HG02759 (cell line): ENCODE data around the gene PAQR7.

ENCODE experiments used
- ATAC-seq: cut with Tn5 transposase; IDR thresholded peaks from one replicate; pipeline ENCODE4 v1.9.1; 2021; ENCODE audit warnings: mild to moderate bottlenecking, moderate library complexity; ENCODE audit not compliant: unreplicated experiment

The PAQR7 gene

DNA sequence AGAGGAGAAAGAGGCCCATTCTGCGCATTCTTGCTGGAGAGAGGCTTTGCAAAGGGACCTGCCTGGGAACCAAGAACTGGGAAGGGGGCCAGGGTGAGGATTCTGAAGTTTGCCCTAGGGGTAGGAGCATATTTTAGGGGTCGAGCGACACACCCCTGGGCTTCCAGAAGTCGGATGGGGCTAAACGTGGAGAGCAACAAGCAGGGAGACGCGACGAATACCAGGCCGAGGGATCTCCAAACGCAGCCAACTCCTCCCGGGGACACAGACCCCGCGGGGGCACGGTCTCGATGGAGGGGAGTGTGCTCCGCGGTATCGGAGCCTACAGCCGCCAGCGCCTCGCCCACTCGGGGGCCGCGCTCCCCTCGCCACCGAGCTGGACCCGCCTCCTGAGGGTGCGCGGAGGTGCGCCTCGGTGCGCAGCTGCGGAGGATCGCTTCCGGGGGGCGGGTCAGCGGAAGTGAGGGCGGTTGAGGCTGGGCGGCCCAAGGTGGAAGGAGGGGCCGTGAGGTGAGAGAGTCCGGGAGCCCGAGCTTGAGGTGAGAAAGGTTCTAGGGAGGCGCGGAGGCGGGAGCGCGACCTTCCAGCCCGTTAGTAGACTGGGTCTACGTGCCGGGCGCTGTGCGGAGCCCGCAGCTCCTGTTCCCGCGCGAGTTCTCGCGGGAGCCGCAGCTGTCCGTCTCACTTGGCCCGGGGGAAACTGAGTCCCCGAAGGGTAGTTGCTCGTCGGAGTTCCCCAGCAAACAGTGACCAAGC lies 55.8 kb downstream of the PAQR7 start, which contains the start of gene MTFR1L:
Gene MTFR1L (plus strand): TSS at position 464 of the 756 bp plus-strand sequence. CDS start 3,151 bp downstream, outside the sequence.
- peak; percentile 85 for ATAC-seq

DNA sequence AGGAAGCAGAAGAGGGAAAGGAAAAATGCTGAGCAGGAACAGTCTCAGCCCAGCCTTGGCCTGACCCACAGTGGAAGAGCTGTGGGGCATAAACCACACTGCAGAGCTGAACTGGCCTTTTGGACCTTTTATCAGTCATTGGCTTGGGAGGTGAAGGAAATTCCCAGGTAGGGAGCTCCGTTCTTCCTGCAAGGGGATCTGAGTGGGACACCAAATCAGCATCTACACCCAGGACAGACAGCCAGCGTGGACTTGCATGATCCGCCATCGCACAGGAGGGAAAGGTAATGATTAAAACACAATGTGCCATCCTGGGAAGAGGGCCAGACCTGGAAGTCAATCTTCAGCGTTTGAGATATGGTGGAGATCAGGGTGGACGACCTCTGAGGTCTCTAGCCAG lies 56.9 kb downstream of the PAQR7 start:
- no peak for ATAC-seq

DNA sequence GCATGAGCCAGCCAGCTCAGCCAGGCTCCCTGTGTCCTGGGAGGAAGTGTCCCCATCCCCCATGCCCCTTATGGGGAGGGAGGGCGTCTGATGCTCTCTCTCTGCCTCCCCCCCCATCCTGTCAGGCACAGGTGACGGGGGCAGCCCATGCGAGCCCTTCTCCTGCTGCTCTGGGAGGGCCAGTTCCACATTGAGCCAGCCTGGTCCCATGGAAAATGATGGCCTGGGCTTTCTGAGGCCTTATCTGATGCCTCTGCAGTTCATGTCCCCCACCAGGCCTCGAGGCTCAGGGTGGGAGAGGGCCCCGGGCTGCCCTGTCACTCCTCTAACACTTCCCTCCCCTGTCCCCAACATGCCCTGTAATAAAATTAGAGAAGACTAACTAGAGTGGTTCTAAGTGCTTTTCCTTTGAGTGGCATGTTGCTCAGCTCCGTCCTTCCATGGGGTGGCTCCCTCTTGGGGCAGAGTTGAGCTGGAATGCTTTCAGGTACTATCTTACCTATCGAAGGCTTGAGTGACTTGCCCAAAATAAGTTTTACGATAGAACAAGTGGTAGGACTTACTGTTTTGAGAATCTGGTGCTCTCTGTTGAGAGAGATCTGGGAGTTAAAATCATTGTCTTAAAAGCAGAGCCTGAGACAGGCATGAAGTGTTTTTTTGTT lies 57.5 kb downstream of the PAQR7 start:
- ATAC-seq = no peak

DNA sequence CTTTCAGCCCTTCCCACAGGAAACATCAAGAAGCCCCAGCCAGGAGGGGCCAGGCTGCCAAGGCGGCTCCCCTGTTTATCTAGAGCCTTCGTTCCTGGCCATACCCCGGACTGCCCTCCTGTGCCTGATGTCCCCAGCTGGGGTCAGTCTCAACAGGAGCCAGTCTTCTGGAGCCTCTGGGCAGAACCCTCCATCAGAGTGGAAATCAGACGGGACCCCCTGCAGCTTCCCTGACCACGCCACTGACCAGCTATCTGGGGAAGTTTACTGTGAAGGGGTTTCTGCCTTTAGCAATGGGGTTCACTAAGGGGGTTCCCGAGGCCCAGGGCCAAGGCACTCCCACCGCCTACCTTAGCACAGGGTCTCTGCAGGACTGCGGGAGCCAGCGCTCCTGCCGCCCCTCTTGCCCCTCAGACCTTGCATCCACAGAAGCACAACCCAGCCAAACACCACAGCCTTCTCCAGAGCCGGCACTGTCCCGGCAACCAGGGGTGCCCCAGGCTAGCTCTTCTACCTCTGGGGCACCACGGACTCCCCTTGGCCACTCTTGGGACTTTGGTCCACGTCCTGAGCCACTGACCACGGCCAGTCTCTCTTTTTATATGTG lies 59.3 kb downstream of the PAQR7 start:
- no peak for ATAC-seq

DNA sequence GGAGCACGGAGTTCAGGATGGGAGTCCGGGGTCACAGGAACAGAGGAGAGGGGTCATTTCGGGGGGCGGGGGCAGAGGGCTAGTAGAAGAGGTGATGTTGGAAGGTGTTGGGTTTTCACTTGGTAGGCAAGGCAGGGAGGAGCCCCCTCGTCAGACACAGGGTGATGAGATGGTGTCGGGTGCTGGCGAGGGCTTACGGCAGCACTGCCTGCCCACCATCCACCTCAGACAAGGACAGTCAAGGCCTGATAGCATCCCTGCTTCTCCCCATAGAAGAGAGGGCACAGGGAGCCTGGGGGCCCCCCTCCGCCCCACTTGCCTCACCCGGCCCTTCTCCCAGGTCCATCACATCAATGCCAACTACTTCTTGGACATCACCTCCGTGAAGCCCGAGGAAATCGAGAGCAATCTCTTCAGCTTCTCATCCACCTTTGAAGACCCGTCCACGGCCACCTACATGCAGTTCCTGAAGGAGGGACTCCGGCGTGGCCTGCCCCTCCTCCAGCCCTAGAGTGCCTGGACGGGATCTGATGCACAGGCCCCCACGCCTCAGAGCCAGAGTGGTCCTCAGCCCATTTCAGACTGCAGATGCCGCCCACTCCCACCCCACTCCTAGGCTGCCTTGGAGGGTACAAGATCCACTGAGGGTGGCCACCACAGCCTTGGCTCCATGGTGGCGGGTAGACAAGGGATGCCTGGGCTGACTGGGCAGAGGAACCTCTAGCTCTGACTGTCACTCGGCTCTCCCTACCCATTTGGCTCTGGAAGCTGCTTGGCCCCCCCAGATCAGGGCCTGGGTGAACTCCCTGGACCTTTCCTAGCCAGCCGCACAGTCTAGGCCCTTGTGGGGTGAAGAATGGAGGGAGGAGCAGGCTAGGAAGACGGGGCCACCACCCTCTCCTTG lies 60.0 kb downstream of the PAQR7 start:
- ATAC-seq = no peak

DNA sequence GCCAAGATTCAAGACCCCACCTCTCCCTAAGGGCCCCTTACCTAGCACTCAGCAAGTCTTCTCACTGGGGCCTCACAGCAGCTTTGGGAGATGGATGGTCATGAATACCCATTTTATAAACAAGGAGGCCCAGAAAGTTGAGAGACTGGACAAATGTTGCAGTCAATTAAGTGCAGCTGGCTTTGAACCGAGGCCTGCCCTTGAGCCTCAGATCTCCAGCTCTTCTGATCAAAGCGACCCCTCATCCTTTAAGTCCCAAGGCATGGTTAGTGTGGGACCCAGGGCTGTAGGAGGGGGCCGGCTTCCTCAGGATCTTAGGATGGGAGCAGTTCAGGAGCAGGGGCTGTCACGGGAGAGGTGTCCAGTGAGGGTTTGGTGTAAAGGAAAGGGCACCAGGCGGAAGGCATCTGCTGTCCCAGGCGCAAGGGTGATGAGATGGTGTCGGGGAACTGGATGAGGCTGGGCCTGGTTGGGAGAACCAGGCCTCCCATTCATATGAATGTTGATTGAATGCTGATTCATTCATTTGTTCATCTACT lies 60.9 kb downstream of the PAQR7 start:
- ATAC-seq = no peak

DNA sequence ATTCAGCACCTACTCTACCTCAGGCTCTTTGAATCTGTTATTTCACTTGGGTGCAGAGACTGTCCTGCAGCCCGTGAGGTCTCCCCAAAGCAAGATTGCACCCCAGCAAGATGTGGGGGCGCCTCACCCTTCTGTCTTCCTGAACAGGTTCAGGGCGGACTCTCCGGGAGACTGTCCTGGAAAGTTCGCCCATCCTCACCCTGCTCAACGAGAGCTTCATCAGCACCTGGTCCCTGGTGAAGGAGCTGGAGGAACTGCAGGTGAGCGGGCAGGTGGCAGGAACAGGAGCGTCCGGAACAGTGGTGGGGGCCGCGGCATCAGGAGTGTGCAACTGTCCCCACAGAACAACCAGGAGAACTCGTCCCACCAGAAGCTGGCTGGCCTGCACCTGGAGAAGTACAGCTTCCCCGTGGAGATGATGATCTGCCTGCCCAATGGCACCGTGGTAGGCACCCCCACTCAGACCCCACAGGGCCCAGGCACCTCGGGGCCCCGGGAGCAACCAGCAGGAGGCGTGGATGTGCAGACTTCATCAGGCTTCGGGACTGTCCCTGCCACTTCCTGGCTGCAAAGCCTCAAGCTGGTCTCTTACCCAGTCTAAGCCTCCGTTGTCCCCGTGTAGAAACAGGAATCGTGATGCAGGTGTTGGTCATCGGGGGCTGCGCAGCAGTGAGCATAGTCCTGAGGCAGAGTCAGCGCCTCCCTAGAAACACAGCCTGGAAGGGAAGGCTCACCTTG lies 61.6 kb downstream of the PAQR7 start:
- ATAC-seq = no peak

DNA sequence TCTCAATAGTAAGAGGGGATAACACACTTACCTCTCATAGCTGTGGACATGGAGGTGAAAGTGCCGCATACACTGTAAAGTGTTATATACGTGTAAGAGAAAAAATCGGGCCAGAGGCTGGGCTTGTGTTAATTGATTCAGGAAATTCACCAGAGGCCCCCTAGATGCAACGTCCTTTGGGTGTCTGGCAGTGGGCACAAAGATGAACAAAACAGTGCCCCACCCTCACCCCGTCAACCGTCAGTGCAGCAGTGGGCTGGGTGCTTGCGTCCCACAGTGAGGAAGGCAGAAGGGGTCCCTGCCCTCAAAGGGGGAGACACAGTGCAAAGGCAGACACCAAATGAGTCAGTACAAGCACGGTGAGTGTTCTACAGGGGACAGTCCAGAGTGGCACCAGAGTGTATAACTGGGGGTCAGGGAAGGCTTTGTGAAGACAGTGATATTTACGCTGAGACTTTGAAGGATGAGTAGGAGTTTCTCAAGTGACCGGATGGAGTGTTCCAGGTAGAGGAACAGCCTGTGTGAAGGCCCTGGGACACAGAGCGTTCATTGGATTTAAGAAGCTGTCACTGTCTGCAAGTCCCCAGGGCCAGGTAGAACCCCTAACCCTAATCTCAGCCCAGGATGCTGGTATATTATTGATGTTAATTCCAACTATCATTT lies 62.3 kb downstream of the PAQR7 start:
- no peak for ATAC-seq
